ENCODE measurements around the gene LDLRAD4.

LDLRAD4 gene

GRCh38 chr18:13477147-13477683, 258.7 kb downstream of the LDLRAD4 start:
- DNase-seq (ENCODE audit: low read depth, low spot score): no peak
- WGBS (ENCODE audit: insufficient coverage, insufficient read length): no CpG with 5 or more reads among the region's 6 CpGs
- no peaks in the 10 kb centered on the region for H3K9me3 ChIP-seq (ENCODE audit: control insufficient read depth, insufficient read depth, low read length)
- no peak overlapping the region for H3K4me3 ChIP-seq (ENCODE audit: low read length)
- H3K27me3 ChIP-seq (ENCODE audit: control insufficient read depth, insufficient read depth, low read length): no peaks in the 10 kb centered on the region
- no peak overlapping the region for H3K27ac ChIP-seq (ENCODE audit: low read length)
- H3K4me1 ChIP-seq (ENCODE audit: control insufficient read depth, insufficient read depth, low read length): no peaks in the 10 kb centered on the region
- no peaks in the 10 kb centered on the region for H3K36me3 ChIP-seq (ENCODE audit: control insufficient read depth, insufficient read depth, low read length)

GRCh38 chr18:13480571-13481255, 262.2 kb downstream of the LDLRAD4 start:
- Histone ChIP-seq H3K9me3 (ENCODE audit: control insufficient read depth, insufficient read depth, low read length) (no peaks in the 10 kb centered on the region), H3K27ac (ENCODE audit: low read length) (no peak overlapping the region), H3K4me3 (ENCODE audit: low read length) (no peak overlapping the region), H3K4me1 (ENCODE audit: control insufficient read depth, insufficient read depth, low read length) (no peaks in the 10 kb centered on the region), H3K27me3 (ENCODE audit: control insufficient read depth, insufficient read depth, low read length) (no peaks in the 10 kb centered on the region), H3K36me3 (ENCODE audit: control insufficient read depth, insufficient read depth, low read length) (no peaks in the 10 kb centered on the region)
- no CpG with 5 or more reads among the region's 11 CpGs for WGBS (ENCODE audit: insufficient coverage, insufficient read length)
- DNase-seq (ENCODE audit: low read depth, low spot score): no peak

GRCh38 chr18:13481331-13481730, 262.8 kb downstream of the LDLRAD4 start:
- H3K9me3 ChIP-seq (ENCODE audit: control insufficient read depth, insufficient read depth, low read length): no peaks in the 10 kb centered on the region
- DNase-seq (ENCODE audit: low read depth, low spot score): no peak
- H3K27ac ChIP-seq (ENCODE audit: low read length): no peak overlapping the region
- H3K4me1 ChIP-seq (ENCODE audit: control insufficient read depth, insufficient read depth, low read length): no peaks in the 10 kb centered on the region
- no peak overlapping the region for H3K4me3 ChIP-seq (ENCODE audit: low read length)
- no peaks in the 10 kb centered on the region for H3K36me3 ChIP-seq (ENCODE audit: control insufficient read depth, insufficient read depth, low read length)
- no CpG with 5 or more reads among the region's 11 CpGs for WGBS (ENCODE audit: insufficient coverage, insufficient read length)
- H3K27me3 ChIP-seq (ENCODE audit: control insufficient read depth, insufficient read depth, low read length): no peaks in the 10 kb centered on the region

- DNase-seq (ENCODE audit: low read depth, low spot score): no peak
- H3K36me3 ChIP-seq (ENCODE audit: control insufficient read depth, insufficient read depth, low read length): no peaks in the 10 kb centered on the region
Observed at GRCh38 chr18:13481820-13482617, 263.5 kb downstream of the LDLRAD4 start.

GRCh38 chr18:13482618-13482945, 264.0 kb downstream of the LDLRAD4 start:
- DNase-seq (ENCODE audit: low read depth, low spot score): no peak
- H3K4me3 ChIP-seq (ENCODE audit: low read length): no peak overlapping the region
- no peaks in the 10 kb centered on the region for H3K36me3 ChIP-seq (ENCODE audit: control insufficient read depth, insufficient read depth, low read length)
- WGBS (ENCODE audit: insufficient coverage, insufficient read length): no CpG with 5 or more reads among the region's 1 CpG
- no peak overlapping the region for H3K27ac ChIP-seq (ENCODE audit: low read length)
- H3K27me3 ChIP-seq (ENCODE audit: control insufficient read depth, insufficient read depth, low read length): no peaks in the 10 kb centered on the region
- H3K4me1 ChIP-seq (ENCODE audit: control insufficient read depth, insufficient read depth, low read length): no peaks in the 10 kb centered on the region
- H3K9me3 ChIP-seq (ENCODE audit: control insufficient read depth, insufficient read depth, low read length): no peaks in the 10 kb centered on the region

More at GRCh38 chr18:13481820-13482617, 263.5 kb downstream of the LDLRAD4 start:
- Histone ChIP-seq H3K9me3 (ENCODE audit: control insufficient read depth, insufficient read depth, low read length) (no peaks in the 10 kb centered on the region), H3K27ac (ENCODE audit: low read length) (no peak overlapping the region), H3K27me3 (ENCODE audit: control insufficient read depth, insufficient read depth, low read length) (no peaks in the 10 kb centered on the region), H3K4me1 (ENCODE audit: control insufficient read depth, insufficient read depth, low read length) (no peaks in the 10 kb centered on the region), H3K4me3 (ENCODE audit: low read length) (no peak overlapping the region)
- no CpG with 5 or more reads among the region's 14 CpGs for WGBS (ENCODE audit: insufficient coverage, insufficient read length)

GRCh38 chr18:13483316-13484270, 265.0 kb downstream of the LDLRAD4 start:
- H3K27ac ChIP-seq (ENCODE audit: low read length): no peak overlapping the region
- no peak for DNase-seq (ENCODE audit: low read depth, low spot score)
- WGBS (ENCODE audit: insufficient coverage, insufficient read length): no CpG with 5 or more reads among the region's 16 CpGs

GRCh38 chr18:13485182-13485581, 266.6 kb downstream of the LDLRAD4 start:
- no CpG with 5 or more reads among the region's 6 CpGs for WGBS (ENCODE audit: insufficient coverage, insufficient read length)
- Histone ChIP-seq H3K4me3 (ENCODE audit: low read length) (no peak overlapping the region), H3K36me3 (ENCODE audit: control insufficient read depth, insufficient read depth, low read length) (no peaks in the 10 kb centered on the region), H3K9me3 (ENCODE audit: control insufficient read depth, insufficient read depth, low read length) (no peaks in the 10 kb centered on the region), H3K27me3 (ENCODE audit: control insufficient read depth, insufficient read depth, low read length) (no peaks in the 10 kb centered on the region), H3K27ac (ENCODE audit: low read length) (no peak overlapping the region), H3K4me1 (ENCODE audit: control insufficient read depth, insufficient read depth, low read length) (no peaks in the 10 kb centered on the region)
- no peak for DNase-seq (ENCODE audit: low read depth, low spot score)

More at GRCh38 chr18:13483316-13484270, 265.0 kb downstream of the LDLRAD4 start:
- H3K4me3 ChIP-seq (ENCODE audit: low read length): no peak overlapping the region
- no peaks in the 10 kb centered on the region for H3K36me3 ChIP-seq (ENCODE audit: control insufficient read depth, insufficient read depth, low read length)
- H3K9me3 ChIP-seq (ENCODE audit: control insufficient read depth, insufficient read depth, low read length): no peaks in the 10 kb centered on the region
- H3K27me3 ChIP-seq (ENCODE audit: control insufficient read depth, insufficient read depth, low read length): no peaks in the 10 kb centered on the region
- H3K4me1 ChIP-seq (ENCODE audit: control insufficient read depth, insufficient read depth, low read length): no peaks in the 10 kb centered on the region

- Histone ChIP-seq H3K4me1 (ENCODE audit: control insufficient read depth, insufficient read depth, low read length) (no peaks in the 10 kb centered on the region), H3K27me3 (ENCODE audit: control insufficient read depth, insufficient read depth, low read length) (no peaks in the 10 kb centered on the region), H3K9me3 (ENCODE audit: control insufficient read depth, insufficient read depth, low read length) (no peaks in the 10 kb centered on the region), H3K36me3 (ENCODE audit: control insufficient read depth, insufficient read depth, low read length) (no peaks in the 10 kb centered on the region), H3K27ac (ENCODE audit: low read length) (no peak overlapping the region), H3K4me3 (ENCODE audit: low read length) (no peak overlapping the region)
- DNase-seq (ENCODE audit: low read depth, low spot score): no peak
- WGBS (ENCODE audit: insufficient coverage, insufficient read length): no CpG with 5 or more reads among the region's 7 CpGs
Observed at GRCh38 chr18:13485604-13486003, 267.0 kb downstream of the LDLRAD4 start.

- no CpG with 5 or more reads among the region's 5 CpGs for WGBS (ENCODE audit: insufficient coverage, insufficient read length)
- Histone ChIP-seq H3K4me1 (ENCODE audit: control insufficient read depth, insufficient read depth, low read length) (no peaks in the 10 kb centered on the region), H3K9me3 (ENCODE audit: control insufficient read depth, insufficient read depth, low read length) (no peaks in the 10 kb centered on the region), H3K27ac (ENCODE audit: low read length) (no peak overlapping the region), H3K4me3 (ENCODE audit: low read length) (no peak overlapping the region), H3K36me3 (ENCODE audit: control insufficient read depth, insufficient read depth, low read length) (no peaks in the 10 kb centered on the region), H3K27me3 (ENCODE audit: control insufficient read depth, insufficient read depth, low read length) (no peaks in the 10 kb centered on the region)
- no peak for DNase-seq (ENCODE audit: low read depth, low spot score)
Observed at GRCh38 chr18:13486284-13486683, 267.7 kb downstream of the LDLRAD4 start.

GRCh38 chr18:13486686-13487085, 268.1 kb downstream of the LDLRAD4 start:
- H3K9me3 ChIP-seq (ENCODE audit: control insufficient read depth, insufficient read depth, low read length): no peaks in the 10 kb centered on the region
- no peaks in the 10 kb centered on the region for H3K36me3 ChIP-seq (ENCODE audit: control insufficient read depth, insufficient read depth, low read length)
- DNase-seq (ENCODE audit: low read depth, low spot score): no peak
- H3K27ac ChIP-seq (ENCODE audit: low read length): no peak overlapping the region
- no CpG with 5 or more reads among the region's 9 CpGs for WGBS (ENCODE audit: insufficient coverage, insufficient read length)
- H3K27me3 ChIP-seq (ENCODE audit: control insufficient read depth, insufficient read depth, low read length): no peaks in the 10 kb centered on the region
- no peak overlapping the region for H3K4me3 ChIP-seq (ENCODE audit: low read length)
- no peaks in the 10 kb centered on the region for H3K4me1 ChIP-seq (ENCODE audit: control insufficient read depth, insufficient read depth, low read length)
